GM23338 (cell line): ENCODE results near the gene ARHGEF1.

Experiments used
- ETS1 ChIP-seq: IDR thresholded peaks from 2 replicates; pipeline ENCODE4 v1.6.1; 2016; ENCODE audit warnings: antibody characterized with exemption
- EZH2 ChIP-seq: fragments of 200-600 bp; sonication (generic); IDR thresholded peaks from one replicate; pipeline ENCODE4 v1.8.0; 2017; ENCODE audit warnings: antibody characterized with exemption, mild to moderate bottlenecking, low read depth; ENCODE audit not compliant: unreplicated experiment
- EZH2phosphoT487 ChIP-seq: fragments of 200-600 bp; sonication (generic); IDR thresholded peaks from one replicate; pipeline ENCODE4 v1.8.1; 2018; ENCODE audit warnings: antibody characterized with exemption; ENCODE audit not compliant: unreplicated experiment
- JUNB ChIP-seq: IDR thresholded peaks from one replicate; pipeline ENCODE4 v1.6.1; 2016; ENCODE audit warnings: antibody characterized with exemption; ENCODE audit not compliant: unreplicated experiment
- NANOG ChIP-seq: IDR thresholded peaks from 2 replicates; pipeline ENCODE4 v1.6.1; 2016; ENCODE audit warnings: antibody characterized with exemption, borderline replicate concordance
- POLR2AphosphoS5 ChIP-seq: IDR thresholded peaks from 2 replicates; pipeline ENCODE4 v1.6.1; 2016; ENCODE audit warnings: antibody characterized with exemption, low read depth
- ZNF331 ChIP-seq: fragments of 250-450 bp; sonication (Bioruptor Pico); IDR thresholded peaks from 2 replicates; pipeline ENCODE4 v1.5.0; 2020; ENCODE audit warnings: low read depth, mild to moderate bottlenecking, moderate library complexity
- TF ChIP-seq, protein P1 (sequence below), 2 experiments: fragments of 200-600 bp in 1 of 2; sonication (generic) in 1 of 2; conservative IDR thresholded peaks; 2 replicates each; pipeline versions ENCODE4 v1.5.1 to v1.6.1; 2016 to 2017; ENCODE audit warnings: antibody characterized with exemption in 2 of 2, low read depth in 2 of 2, mild to moderate bottlenecking in 2 of 2, moderate library complexity in 1 of 2
- TF ChIP-seq, protein P2 (sequence below): IDR thresholded peaks from one replicate; pipeline ENCODE4 v1.6.1; 2018; ENCODE audit warnings: antibody characterized with exemption; ENCODE audit not compliant: unreplicated experiment
- TF ChIP-seq, protein P3 (sequence below): fragments of 250-450 bp; sonication (Bioruptor Pico); IDR thresholded peaks from 2 replicates; pipeline ENCODE4 v1.5.0; 2020; ENCODE audit warnings: mild to moderate bottlenecking, moderate library complexity

- TF ChIP-seq, protein P1, sequence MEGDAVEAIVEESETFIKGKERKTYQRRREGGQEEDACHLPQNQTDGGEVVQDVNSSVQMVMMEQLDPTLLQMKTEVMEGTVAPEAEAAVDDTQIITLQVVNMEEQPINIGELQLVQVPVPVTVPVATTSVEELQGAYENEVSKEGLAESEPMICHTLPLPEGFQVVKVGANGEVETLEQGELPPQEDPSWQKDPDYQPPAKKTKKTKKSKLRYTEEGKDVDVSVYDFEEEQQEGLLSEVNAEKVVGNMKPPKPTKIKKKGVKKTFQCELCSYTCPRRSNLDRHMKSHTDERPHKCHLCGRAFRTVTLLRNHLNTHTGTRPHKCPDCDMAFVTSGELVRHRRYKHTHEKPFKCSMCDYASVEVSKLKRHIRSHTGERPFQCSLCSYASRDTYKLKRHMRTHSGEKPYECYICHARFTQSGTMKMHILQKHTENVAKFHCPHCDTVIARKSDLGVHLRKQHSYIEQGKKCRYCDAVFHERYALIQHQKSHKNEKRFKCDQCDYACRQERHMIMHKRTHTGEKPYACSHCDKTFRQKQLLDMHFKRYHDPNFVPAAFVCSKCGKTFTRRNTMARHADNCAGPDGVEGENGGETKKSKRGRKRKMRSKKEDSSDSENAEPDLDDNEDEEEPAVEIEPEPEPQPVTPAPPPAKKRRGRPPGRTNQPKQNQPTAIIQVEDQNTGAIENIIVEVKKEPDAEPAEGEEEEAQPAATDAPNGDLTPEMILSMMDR (conservative IDR thresholded peaks at IDR 0.05; ENCODE audit: low read depth in 2 of 2), result no peak
- TF ChIP-seq POLR2AphosphoS5 (no peak), ZNF331 (no peak), EZH2 (no peak), JUNB (no peak), ETS1 (no peak), EZH2phosphoT487 (no peak), NANOG (no peak)
- TF ChIP-seq, protein P2, sequence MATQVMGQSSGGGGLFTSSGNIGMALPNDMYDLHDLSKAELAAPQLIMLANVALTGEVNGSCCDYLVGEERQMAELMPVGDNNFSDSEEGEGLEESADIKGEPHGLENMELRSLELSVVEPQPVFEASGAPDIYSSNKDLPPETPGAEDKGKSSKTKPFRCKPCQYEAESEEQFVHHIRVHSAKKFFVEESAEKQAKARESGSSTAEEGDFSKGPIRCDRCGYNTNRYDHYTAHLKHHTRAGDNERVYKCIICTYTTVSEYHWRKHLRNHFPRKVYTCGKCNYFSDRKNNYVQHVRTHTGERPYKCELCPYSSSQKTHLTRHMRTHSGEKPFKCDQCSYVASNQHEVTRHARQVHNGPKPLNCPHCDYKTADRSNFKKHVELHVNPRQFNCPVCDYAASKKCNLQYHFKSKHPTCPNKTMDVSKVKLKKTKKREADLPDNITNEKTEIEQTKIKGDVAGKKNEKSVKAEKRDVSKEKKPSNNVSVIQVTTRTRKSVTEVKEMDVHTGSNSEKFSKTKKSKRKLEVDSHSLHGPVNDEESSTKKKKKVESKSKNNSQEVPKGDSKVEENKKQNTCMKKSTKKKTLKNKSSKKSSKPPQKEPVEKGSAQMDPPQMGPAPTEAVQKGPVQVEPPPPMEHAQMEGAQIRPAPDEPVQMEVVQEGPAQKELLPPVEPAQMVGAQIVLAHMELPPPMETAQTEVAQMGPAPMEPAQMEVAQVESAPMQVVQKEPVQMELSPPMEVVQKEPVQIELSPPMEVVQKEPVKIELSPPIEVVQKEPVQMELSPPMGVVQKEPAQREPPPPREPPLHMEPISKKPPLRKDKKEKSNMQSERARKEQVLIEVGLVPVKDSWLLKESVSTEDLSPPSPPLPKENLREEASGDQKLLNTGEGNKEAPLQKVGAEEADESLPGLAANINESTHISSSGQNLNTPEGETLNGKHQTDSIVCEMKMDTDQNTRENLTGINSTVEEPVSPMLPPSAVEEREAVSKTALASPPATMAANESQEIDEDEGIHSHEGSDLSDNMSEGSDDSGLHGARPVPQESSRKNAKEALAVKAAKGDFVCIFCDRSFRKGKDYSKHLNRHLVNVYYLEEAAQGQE, result no peak
- TF ChIP-seq, protein P3, sequence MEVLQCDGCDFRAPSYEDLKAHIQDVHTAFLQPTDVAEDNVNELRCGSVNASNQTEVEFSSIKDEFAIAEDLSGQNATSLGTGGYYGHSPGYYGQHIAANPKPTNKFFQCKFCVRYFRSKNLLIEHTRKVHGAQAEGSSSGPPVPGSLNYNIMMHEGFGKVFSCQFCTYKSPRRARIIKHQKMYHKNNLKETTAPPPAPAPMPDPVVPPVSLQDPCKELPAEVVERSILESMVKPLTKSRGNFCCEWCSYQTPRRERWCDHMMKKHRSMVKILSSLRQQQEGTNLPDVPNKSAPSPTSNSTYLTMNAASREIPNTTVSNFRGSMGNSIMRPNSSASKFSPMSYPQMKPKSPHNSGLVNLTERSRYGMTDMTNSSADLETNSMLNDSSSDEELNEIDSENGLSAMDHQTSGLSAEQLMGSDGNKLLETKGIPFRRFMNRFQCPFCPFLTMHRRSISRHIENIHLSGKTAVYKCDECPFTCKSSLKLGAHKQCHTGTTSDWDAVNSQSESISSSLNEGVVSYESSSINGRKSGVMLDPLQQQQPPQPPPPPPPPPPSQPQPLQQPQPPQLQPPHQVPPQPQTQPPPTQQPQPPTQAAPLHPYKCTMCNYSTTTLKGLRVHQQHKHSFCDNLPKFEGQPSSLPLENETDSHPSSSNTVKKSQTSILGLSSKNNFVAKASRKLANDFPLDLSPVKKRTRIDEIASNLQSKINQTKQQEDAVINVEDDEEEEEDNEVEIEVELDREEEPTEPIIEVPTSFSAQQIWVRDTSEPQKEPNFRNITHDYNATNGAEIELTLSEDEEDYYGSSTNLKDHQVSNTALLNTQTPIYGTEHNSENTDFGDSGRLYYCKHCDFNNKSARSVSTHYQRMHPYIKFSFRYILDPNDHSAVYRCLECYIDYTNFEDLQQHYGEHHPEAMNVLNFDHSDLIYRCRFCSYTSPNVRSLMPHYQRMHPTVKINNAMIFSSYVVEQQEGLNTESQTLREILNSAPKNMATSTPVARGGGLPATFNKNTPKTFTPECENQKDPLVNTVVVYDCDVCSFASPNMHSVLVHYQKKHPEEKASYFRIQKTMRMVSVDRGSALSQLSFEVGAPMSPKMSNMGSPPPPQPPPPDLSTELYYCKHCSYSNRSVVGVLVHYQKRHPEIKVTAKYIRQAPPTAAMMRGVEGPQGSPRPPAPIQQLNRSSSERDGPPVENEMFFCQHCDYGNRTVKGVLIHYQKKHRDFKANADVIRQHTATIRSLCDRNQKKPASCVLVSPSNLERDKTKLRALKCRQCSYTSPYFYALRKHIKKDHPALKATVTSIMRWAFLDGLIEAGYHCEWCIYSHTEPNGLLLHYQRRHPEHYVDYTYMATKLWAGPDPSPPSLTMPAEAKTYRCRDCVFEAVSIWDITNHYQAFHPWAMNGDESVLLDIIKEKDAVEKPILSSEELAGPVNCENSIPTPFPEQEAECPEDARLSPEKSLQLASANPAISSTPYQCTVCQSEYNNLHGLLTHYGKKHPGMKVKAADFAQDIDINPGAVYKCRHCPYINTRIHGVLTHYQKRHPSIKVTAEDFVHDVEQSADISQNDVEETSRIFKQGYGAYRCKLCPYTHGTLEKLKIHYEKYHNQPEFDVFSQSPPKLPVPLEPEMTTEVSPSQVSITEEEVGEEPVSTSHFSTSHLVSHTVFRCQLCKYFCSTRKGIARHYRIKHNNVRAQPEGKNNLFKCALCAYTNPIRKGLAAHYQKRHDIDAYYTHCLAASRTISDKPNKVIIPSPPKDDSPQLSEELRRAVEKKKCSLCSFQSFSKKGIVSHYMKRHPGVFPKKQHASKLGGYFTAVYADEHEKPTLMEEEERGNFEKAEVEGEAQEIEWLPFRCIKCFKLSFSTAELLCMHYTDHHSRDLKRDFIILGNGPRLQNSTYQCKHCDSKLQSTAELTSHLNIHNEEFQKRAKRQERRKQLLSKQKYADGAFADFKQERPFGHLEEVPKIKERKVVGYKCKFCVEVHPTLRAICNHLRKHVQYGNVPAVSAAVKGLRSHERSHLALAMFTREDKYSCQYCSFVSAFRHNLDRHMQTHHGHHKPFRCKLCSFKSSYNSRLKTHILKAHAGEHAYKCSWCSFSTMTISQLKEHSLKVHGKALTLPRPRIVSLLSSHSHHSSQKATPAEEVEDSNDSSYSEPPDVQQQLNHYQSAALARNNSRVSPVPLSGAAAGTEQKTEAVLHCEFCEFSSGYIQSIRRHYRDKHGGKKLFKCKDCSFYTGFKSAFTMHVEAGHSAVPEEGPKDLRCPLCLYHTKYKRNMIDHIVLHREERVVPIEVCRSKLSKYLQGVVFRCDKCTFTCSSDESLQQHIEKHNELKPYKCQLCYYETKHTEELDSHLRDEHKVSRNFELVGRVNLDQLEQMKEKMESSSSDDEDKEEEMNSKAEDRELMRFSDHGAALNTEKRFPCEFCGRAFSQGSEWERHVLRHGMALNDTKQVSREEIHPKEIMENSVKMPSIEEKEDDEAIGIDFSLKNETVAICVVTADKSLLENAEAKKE (CRISPR knock-in tag), result no peak
Observed at GRCh38 chr19:41879670-41880328, 3.2 kb upstream of the ARHGEF1 start.
